Transverse colon (tissue), 4 donors: Measurements from ENCODE around the gene CHPT1.

ENCODE experiments used
- POLR2A ChIP-seq: fragments of 450-650 bp; IDR thresholded peaks from one replicate; pipeline ENCODE4 v1.6.1; 2016; ENCODE audit warnings: antibody characterized with exemption, mild to moderate bottlenecking, moderate library complexity
- POLR2AphosphoS5 ChIP-seq, 3 donors: sonication (generic); formaldehyde crosslinking; IDR thresholded peaks; one replicate each; pipeline ENCODE4 v1.6.1; 2016; ENCODE audit warnings: antibody characterized with exemption in 3 of 3
- TF ChIP-seq, protein P1 (sequence below), 5 experiments: fragments of 200-600 bp in 3 of 5; fragments of 450-650 bp in 2 of 5; sonication (generic) in 3 of 5; IDR thresholded peaks; 1 replicate in 2 of 5; 2 replicates in 3 of 5; pipeline ENCODE4 v1.5.1; 2016 to 2017; ENCODE audit warnings: antibody characterized with exemption in 5 of 5, inconsistent platforms in 3 of 5, mild to moderate bottlenecking in 2 of 5, moderate library complexity in 1 of 5

DNA sequence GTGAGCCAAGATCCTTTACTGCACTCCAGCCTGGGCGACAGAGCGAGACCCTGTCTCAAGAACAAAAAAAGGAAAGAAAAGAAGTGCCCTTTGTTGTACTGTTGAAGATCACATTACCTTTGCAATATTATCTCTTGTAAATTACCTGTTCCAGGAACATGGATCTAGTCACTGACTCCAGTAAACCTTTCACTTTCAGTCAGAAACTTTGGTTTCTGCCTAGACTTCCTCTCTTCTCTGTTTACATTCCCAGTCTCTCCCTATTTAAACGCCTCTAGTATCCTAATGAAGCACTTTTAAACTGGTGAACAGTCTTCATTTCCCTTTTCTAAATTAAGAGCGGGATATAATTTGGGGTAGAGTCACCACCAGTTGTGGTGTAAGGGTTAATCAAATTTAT is 12.8 kb downstream of the CHPT1 start:
- TF ChIP-seq, protein P1, sequence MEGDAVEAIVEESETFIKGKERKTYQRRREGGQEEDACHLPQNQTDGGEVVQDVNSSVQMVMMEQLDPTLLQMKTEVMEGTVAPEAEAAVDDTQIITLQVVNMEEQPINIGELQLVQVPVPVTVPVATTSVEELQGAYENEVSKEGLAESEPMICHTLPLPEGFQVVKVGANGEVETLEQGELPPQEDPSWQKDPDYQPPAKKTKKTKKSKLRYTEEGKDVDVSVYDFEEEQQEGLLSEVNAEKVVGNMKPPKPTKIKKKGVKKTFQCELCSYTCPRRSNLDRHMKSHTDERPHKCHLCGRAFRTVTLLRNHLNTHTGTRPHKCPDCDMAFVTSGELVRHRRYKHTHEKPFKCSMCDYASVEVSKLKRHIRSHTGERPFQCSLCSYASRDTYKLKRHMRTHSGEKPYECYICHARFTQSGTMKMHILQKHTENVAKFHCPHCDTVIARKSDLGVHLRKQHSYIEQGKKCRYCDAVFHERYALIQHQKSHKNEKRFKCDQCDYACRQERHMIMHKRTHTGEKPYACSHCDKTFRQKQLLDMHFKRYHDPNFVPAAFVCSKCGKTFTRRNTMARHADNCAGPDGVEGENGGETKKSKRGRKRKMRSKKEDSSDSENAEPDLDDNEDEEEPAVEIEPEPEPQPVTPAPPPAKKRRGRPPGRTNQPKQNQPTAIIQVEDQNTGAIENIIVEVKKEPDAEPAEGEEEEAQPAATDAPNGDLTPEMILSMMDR (IDR thresholded peaks at IDR 0.05) = no peak
- TF ChIP-seq POLR2A = no peak
- TF ChIP-seq POLR2AphosphoS5 (IDR thresholded peaks at IDR 0.05) = no peak
